SK-N-SH (cell line): ENCODE results near the gene COL15A1. TPM values are rescaled to one million over a fixed set of nuclear protein-coding genes. Genes with fewer than 3 reads are reported as not detected.

Experiments
- CTCF ChIA-PET: fragments of 300-600, 350-600 bp; formaldehyde crosslinking; extraction: SDS; loops from one replicate; lab custom pipeline; 2021; lab: Yijun Ruan, JAX
- POLR2A ChIA-PET: fragments of 350-600 bp; sonication (Branson Sonifier 250); formaldehyde crosslinking; extraction: SDS; loops from one replicate; lab custom pipeline; 2020; ENCODE audit warnings: antibody characterized with exemption, inconsistent platforms; lab: Yijun Ruan, JAX
- DNase-seq: peaks from one replicate; pipeline ENCODE4 v3.0.0; 2012
- H2AFZ ChIP-seq: fragments of 200-600 bp; sonication (generic); 2 replicates; pipeline ENCODE4 v1.8.1; 2016; ENCODE audit warnings: antibody characterized with exemption, mild to moderate bottlenecking, low read depth
- H3F3A ChIP-seq: fragments of 200-600 bp; sonication (generic); replicated peaks from 2 replicates; pipeline ENCODE3; 2016; ENCODE audit warnings: antibody characterized with exemption, mild to moderate bottlenecking; ENCODE audit not compliant: insufficient read depth
- H3K27ac ChIP-seq, 2 experiments: fragments of 200-500 bp in 1 of 2; fragments of 200-600 bp in 1 of 2; sonication (Bioruptor generic) in 1 of 2; sonication (generic), shearing (Covaris generic) in 1 of 2; 2 replicates each; pipeline versions ENCODE4 v1.5.1 to v1.6.1; 2014 to 2016; ENCODE audit warnings: low read depth in 2 of 2, inconsistent platforms in 1 of 2, low read length in 1 of 2, mild to moderate bottlenecking in 1 of 2, mixed read lengths in 1 of 2
- H3K27me3 ChIP-seq: fragments of 200-600 bp; sonication (generic), shearing (Covaris generic); 2 replicates; pipeline ENCODE4 v1.6.1; 2016; ENCODE audit warnings: mixed run types; ENCODE audit not compliant: insufficient read depth
- H3K36me3 ChIP-seq, 2 experiments: fragments of 200-500 bp in 1 of 2; fragments of 200-600 bp in 1 of 2; sonication (Bioruptor generic) in 1 of 2; sonication (generic) in 1 of 2; replicated peaks in 1 of 2; 2 replicates each; pipeline versions ENCODE3 to v1.5.1; 2014 to 2016; ENCODE audit warnings: low read length in 1 of 2, mild to moderate bottlenecking in 1 of 2; ENCODE audit not compliant: insufficient read depth in 2 of 2, control insufficient read depth in 1 of 2
- H3K4me1 ChIP-seq, 2 experiments: fragments of 200-500 bp in 1 of 2; fragments of 200-600 bp in 1 of 2; sonication (Bioruptor generic) in 1 of 2; sonication (generic), shearing (Covaris generic) in 1 of 2; 2 replicates each; pipeline versions ENCODE4 v1.5.1 to v1.6.1; 2014 to 2016; ENCODE audit warnings: low read depth in 1 of 2, low read length in 1 of 2, mixed run types in 1 of 2; ENCODE audit not compliant: insufficient read depth in 2 of 2, control insufficient read depth in 1 of 2
- H3K4me2 ChIP-seq: fragments of 200-600 bp; sonication (generic), shearing (Covaris generic); 2 replicates; pipeline ENCODE4 v1.6.1; 2017; ENCODE audit warnings: mixed run types
- H3K4me3 ChIP-seq, 2 experiments: fragments of 200-500 bp in 1 of 2; fragments of 200-600 bp in 1 of 2; sonication (Bioruptor generic) in 1 of 2; sonication (generic), shearing (Covaris generic) in 1 of 2; 2 replicates each; pipeline versions ENCODE4 v1.5.1 to v1.8.1; 2014 to 2016; ENCODE audit warnings: low read depth in 2 of 2, inconsistent platforms in 1 of 2, low read length in 1 of 2, mild to moderate bottlenecking in 1 of 2, mixed read lengths in 1 of 2, moderate library complexity in 1 of 2
- H3K79me2 ChIP-seq: fragments of 200-600 bp; sonication (generic); 2 replicates; pipeline ENCODE4 v1.8.1; 2017; ENCODE audit warnings: mild to moderate bottlenecking; ENCODE audit not compliant: insufficient read depth
- H3K9ac ChIP-seq: fragments of 200-600 bp; sonication (generic); 2 replicates; pipeline ENCODE4 v1.6.1; 2017; ENCODE audit warnings: mixed run types
- H3K9me2 ChIP-seq: fragments of 200-600 bp; sonication (generic); 2 replicates; pipeline ENCODE4 v1.6.1; 2017; ENCODE audit warnings: mixed run types
- H3K9me3 ChIP-seq: fragments of 200-600 bp; sonication (generic); 2 replicates; pipeline ENCODE4 v1.6.1; 2017; ENCODE audit warnings: mixed run types, mild to moderate bottlenecking, moderate library complexity
- H4K20me1 ChIP-seq: fragments of 200-600 bp; sonication (generic); 2 replicates; pipeline ENCODE4 v1.6.1; 2017; ENCODE audit warnings: mild to moderate bottlenecking, mixed run types; ENCODE audit not compliant: insufficient read depth
- EP300 ChIP-seq, 2 experiments: IDR thresholded peaks; 2 replicates each; pipeline versions ENCODE4 v1.4.0 to v1.6.1; 2012; ENCODE audit warnings: borderline replicate concordance in 1 of 2, low read depth in 1 of 2, low read length in 1 of 2
- FOXJ3 ChIP-seq: sonication (generic); formaldehyde crosslinking; IDR thresholded peaks from 2 replicates; pipeline ENCODE4 v1.5.1; 2020; ENCODE audit warnings: mild to moderate bottlenecking, missing genetic modification reagents
- GABPA ChIP-seq: IDR thresholded peaks from 2 replicates; pipeline ENCODE4 v1.4.0; 2012; ENCODE audit warnings: low read depth, mild to moderate bottlenecking
- JUND ChIP-seq: IDR thresholded peaks from 2 replicates; pipeline ENCODE4 v1.4.0; 2012
- MXI1 ChIP-seq: IDR thresholded peaks from 2 replicates; pipeline ENCODE4 v1.6.1; 2012; ENCODE audit warnings: mild to moderate bottlenecking, low read depth, low read length, improper control_type of control experiment
- NFIC ChIP-seq: IDR thresholded peaks from 2 replicates; pipeline ENCODE4 v1.4.0; 2012; ENCODE audit warnings: borderline replicate concordance
- NRF1 ChIP-seq: IDR thresholded peaks from 2 replicates; pipeline ENCODE4 v1.6.1; 2012; ENCODE audit warnings: low read depth, mild to moderate bottlenecking, low read length
- RFX5 ChIP-seq: IDR thresholded peaks from 2 replicates; pipeline ENCODE4 v1.6.1; 2012; ENCODE audit warnings: mild to moderate bottlenecking, improper control_type of control experiment, low read length
- WGBS: methylation state at CpG from one replicate; pipeline ENCODE4 v1.1.6; 2017; ENCODE audit warnings: low lambda C conversion rate; 5-methylcytosine and 5-hydroxymethylcytosine counted together
- polyA plus RNA-seq, 3 experiments: library from polyadenylated mRNA; depleted of rRNA; stranded (reverse); fragments of >200 nt; gene quantifications; 2 replicates each; pipeline ENCODE4 v1.2.3, GENCODE V29; 2012
- TF ChIP-seq, protein P1 (sequence below): fragments of 200-600 bp; sonication (generic); IDR thresholded peaks from 2 replicates; pipeline ENCODE4 v1.6.1; 2017; ENCODE audit warnings: antibody characterized with exemption, mild to moderate bottlenecking, moderate library complexity
- TF ChIP-seq, protein P2 (sequence below): IDR thresholded peaks from 2 replicates; pipeline ENCODE4 v1.4.0; 2012; ENCODE audit warnings: low read depth, borderline replicate concordance
- TF ChIP-seq, protein P3 (sequence below): fragments of 150-350 bp; IDR thresholded peaks from 2 replicates; pipeline ENCODE4 v1.6.1; 2017; ENCODE audit warnings: antibody characterized with exemption, low read length, low read depth, borderline replicate concordance
- TF ChIP-seq, protein P4 (sequence below): IDR thresholded peaks from 2 replicates; pipeline ENCODE4; 2012
- TF ChIP-seq, protein P5 (sequence below): IDR thresholded peaks from 2 replicates; pipeline ENCODE4 v1.4.0; 2012; ENCODE audit warnings: low read depth

The COL15A1 gene
- polyA plus RNA-seq, 1 of the 3 experiments (the other 2 are of a cell fraction), result 0.84 TPM

DNA sequence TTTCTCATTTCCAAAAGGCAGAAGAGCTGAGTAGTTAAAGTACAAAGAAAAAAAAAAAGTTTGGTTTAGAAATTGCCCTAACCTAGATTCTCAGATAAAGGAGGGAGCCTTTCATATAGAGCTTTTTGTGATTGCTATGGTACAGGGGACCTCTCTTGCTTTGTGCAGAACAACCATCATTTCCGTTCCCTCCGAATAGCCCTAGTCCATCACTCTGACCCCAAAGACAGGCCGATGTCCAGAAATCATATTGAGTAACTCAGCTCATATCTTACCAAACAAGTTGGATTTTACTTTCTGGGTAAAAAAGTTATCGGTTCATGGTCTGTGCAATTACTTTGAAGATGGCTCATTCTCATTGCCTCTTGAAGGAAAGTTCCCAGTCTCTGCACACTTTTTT is 36.7 kb upstream of the COL15A1 start:
- Histone ChIP-seq H3K9ac (no peak overlapping the region), H3F3A (peaks cover 14% of the 10 kb centered on the region), H3K36me3 (no peaks in the 10 kb centered on the region), H4K20me1 (no peaks in the 10 kb centered on the region), H2AFZ (no peak overlapping the region), H3K4me2 (peak overlapping the region; percentile 12; the same call in 1 of the 2 replicates), H3K27me3 (no peaks in the 10 kb centered on the region), H3K4me3 (no peak overlapping the region), H3K4me1 (peaks cover 0 to 23% of the 10 kb centered on the region in 2 experiments; a peak in 2 of 4 replicates), H3K9me3 (no peaks in the 10 kb centered on the region), H3K27ac (peak overlapping the region in 1 of 2 experiments; percentile 6; a peak in 1 of 4 replicates), H3K9me2 (no peaks in the 10 kb centered on the region), H3K79me2 (no peaks in the 10 kb centered on the region)
- TF ChIP-seq EP300 (IDR thresholded peaks at IDR 0.05; ENCODE audit: borderline replicate concordance in 1 of 2, low read depth in 1 of 2, low read length in 1 of 2) (no peak), JUND (no peak), NFIC (no peak), FOXJ3 (no peak), GABPA (no peak), RFX5 (no peak), NRF1 (no peak), MXI1 (no peak)
- TF ChIP-seq, protein P1, sequence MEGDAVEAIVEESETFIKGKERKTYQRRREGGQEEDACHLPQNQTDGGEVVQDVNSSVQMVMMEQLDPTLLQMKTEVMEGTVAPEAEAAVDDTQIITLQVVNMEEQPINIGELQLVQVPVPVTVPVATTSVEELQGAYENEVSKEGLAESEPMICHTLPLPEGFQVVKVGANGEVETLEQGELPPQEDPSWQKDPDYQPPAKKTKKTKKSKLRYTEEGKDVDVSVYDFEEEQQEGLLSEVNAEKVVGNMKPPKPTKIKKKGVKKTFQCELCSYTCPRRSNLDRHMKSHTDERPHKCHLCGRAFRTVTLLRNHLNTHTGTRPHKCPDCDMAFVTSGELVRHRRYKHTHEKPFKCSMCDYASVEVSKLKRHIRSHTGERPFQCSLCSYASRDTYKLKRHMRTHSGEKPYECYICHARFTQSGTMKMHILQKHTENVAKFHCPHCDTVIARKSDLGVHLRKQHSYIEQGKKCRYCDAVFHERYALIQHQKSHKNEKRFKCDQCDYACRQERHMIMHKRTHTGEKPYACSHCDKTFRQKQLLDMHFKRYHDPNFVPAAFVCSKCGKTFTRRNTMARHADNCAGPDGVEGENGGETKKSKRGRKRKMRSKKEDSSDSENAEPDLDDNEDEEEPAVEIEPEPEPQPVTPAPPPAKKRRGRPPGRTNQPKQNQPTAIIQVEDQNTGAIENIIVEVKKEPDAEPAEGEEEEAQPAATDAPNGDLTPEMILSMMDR, result no peak
- TF ChIP-seq, protein P2, sequence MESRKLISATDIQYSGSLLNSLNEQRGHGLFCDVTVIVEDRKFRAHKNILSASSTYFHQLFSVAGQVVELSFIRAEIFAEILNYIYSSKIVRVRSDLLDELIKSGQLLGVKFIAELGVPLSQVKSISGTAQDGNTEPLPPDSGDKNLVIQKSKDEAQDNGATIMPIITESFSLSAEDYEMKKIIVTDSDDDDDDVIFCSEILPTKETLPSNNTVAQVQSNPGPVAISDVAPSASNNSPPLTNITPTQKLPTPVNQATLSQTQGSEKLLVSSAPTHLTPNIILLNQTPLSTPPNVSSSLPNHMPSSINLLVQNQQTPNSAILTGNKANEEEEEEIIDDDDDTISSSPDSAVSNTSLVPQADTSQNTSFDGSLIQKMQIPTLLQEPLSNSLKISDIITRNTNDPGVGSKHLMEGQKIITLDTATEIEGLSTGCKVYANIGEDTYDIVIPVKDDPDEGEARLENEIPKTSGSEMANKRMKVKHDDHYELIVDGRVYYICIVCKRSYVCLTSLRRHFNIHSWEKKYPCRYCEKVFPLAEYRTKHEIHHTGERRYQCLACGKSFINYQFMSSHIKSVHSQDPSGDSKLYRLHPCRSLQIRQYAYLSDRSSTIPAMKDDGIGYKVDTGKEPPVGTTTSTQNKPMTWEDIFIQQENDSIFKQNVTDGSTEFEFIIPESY, result no peak
- TF ChIP-seq, protein P3, sequence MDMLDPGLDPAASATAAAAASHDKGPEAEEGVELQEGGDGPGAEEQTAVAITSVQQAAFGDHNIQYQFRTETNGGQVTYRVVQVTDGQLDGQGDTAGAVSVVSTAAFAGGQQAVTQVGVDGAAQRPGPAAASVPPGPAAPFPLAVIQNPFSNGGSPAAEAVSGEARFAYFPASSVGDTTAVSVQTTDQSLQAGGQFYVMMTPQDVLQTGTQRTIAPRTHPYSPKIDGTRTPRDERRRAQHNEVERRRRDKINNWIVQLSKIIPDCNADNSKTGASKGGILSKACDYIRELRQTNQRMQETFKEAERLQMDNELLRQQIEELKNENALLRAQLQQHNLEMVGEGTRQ, result no peak
- TF ChIP-seq, protein P4, sequence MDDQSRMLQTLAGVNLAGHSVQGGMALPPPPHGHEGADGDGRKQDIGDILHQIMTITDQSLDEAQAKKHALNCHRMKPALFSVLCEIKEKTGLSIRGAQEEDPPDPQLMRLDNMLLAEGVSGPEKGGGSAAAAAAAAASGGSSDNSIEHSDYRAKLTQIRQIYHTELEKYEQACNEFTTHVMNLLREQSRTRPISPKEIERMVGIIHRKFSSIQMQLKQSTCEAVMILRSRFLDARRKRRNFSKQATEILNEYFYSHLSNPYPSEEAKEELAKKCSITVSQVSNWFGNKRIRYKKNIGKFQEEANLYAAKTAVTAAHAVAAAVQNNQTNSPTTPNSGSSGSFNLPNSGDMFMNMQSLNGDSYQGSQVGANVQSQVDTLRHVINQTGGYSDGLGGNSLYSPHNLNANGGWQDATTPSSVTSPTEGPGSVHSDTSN, result no peak
- TF ChIP-seq, protein P5, sequence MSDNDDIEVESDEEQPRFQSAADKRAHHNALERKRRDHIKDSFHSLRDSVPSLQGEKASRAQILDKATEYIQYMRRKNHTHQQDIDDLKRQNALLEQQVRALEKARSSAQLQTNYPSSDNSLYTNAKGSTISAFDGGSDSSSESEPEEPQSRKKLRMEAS, result no peak
- CTCF ChIA-PET, result interaction anchor here (0.9 kb wide), 1 partner anchor 59 kb away, joined by 3 read pairs; no protein-coding TSS in a partner anchor
- no peak for DNase-seq
- 89% methylated on average over 4 of the region's 4 CpGs for whole genome bisulfite sequencing
- POLR2A ChIA-PET, result no interaction called here
